ENCODE measurements around the gene DDX23. TPM values are rescaled to one million over a fixed set of nuclear protein-coding genes. Genes with fewer than 3 reads are reported as not detected.

Gene DDX23
- total RNA-seq, 1 donor from 2014 or later = 67.3 TPM

DNA sequence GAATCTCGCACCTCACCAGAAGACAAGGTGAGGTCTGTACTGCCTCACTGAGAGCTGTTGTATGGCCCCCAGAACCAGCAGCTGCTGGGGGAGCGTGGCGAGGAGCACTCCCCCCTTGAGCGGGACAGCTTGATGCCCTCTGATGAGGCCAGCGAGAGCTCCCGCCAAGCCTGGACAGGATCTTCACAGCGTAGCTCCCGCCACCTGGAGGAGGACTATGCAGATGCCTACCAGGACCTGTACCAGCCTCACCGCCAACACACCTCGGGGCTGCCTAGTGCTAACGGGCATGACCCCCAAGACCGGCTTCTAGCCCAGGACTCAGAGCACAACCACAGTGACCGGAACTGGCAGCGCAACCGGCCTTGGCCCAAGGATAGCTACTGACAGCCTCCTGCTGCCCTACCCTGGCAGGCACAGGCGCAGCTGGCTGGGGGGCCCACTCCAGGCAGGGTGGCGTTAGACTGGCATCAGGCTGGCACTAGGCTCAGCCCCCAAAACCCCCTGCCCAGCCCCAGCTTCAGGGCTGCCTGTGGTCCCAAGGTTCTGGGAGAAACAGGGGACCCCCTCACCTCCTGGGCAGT lies 24.4 kb downstream of the DDX23 start:
- Mint-ChIP-seq H3K27me3 (ENCODE audit: unreplicated experiment) (no peaks in the 10 kb centered on the region), H3K36me3 (ENCODE audit: unreplicated experiment) (peaks cover 43% of the 10 kb centered on the region), H3K4me3 (ENCODE audit: unreplicated experiment) (no peak overlapping the region), H3K9me3 (ENCODE audit: unreplicated experiment) (no peaks in the 10 kb centered on the region), H3K27ac (ENCODE audit: unreplicated experiment) (no peak overlapping the region), H3K4me1 (ENCODE audit: unreplicated experiment) (no peaks in the 10 kb centered on the region)
- no peak for DNase-seq (ENCODE audit: extremely low spot score, unreplicated experiment)
- TF ChIP-seq, protein P1, sequence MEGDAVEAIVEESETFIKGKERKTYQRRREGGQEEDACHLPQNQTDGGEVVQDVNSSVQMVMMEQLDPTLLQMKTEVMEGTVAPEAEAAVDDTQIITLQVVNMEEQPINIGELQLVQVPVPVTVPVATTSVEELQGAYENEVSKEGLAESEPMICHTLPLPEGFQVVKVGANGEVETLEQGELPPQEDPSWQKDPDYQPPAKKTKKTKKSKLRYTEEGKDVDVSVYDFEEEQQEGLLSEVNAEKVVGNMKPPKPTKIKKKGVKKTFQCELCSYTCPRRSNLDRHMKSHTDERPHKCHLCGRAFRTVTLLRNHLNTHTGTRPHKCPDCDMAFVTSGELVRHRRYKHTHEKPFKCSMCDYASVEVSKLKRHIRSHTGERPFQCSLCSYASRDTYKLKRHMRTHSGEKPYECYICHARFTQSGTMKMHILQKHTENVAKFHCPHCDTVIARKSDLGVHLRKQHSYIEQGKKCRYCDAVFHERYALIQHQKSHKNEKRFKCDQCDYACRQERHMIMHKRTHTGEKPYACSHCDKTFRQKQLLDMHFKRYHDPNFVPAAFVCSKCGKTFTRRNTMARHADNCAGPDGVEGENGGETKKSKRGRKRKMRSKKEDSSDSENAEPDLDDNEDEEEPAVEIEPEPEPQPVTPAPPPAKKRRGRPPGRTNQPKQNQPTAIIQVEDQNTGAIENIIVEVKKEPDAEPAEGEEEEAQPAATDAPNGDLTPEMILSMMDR (IDR thresholded peaks at IDR 0.05) = no peak

GRCh38 chr12:48827026-48827425 lies 24.9 kb downstream of the DDX23 start:
- Mint-ChIP-seq H3K9me3 (ENCODE audit: unreplicated experiment) (no peaks in the 10 kb centered on the region), H3K27me3 (ENCODE audit: unreplicated experiment) (no peaks in the 10 kb centered on the region), H3K27ac (ENCODE audit: unreplicated experiment) (no peak overlapping the region), H3K4me3 (ENCODE audit: unreplicated experiment) (no peak overlapping the region), H3K36me3 (ENCODE audit: unreplicated experiment) (peaks cover 37% of the 10 kb centered on the region), H3K4me1 (ENCODE audit: unreplicated experiment) (no peaks in the 10 kb centered on the region)
- no peak for DNase-seq (ENCODE audit: extremely low spot score, unreplicated experiment)
- TF ChIP-seq, protein P1 (IDR thresholded peaks at IDR 0.05) = no peak

DNA sequence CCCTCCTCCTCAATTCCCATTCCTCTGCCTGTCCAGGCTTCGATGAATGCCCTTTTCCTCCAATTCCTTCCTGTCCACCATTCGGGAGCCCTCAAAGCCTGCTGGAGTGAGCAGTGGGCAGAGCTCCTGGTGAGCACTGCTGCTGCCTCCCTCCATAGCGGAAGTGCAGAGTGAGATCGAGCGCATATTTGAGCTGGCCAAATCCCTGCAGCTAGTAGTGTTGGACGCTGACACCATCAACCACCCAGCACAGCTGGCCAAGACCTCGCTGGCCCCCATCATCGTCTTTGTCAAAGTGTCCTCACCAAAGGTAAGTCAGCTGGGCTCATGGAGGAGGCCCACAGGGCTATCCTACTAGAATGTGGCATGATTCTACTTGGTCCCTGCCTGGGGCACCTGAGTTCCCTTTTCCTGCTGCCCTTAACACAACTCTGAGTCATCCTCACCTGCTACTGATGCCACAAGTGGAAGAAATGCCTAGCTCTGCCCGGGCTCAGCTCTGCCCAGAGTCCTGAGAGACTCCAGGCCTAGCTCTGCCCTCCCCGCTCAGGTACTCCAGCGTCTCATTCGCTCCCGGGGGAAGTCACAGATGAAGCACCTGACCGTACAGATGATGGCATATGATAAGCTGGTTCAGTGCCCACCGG lies 25.6 kb downstream of the DDX23 start:
- Mint-ChIP-seq H3K4me3 (ENCODE audit: unreplicated experiment) (no peak overlapping the region), H3K9me3 (ENCODE audit: unreplicated experiment) (no peaks in the 10 kb centered on the region), H3K36me3 (ENCODE audit: unreplicated experiment) (peaks cover 36% of the 10 kb centered on the region), H3K4me1 (ENCODE audit: unreplicated experiment) (no peaks in the 10 kb centered on the region), H3K27me3 (ENCODE audit: unreplicated experiment) (no peaks in the 10 kb centered on the region), H3K27ac (ENCODE audit: unreplicated experiment) (peak overlapping the region; percentile 45)
- DNase-seq (ENCODE audit: extremely low spot score, unreplicated experiment) = no peak
- TF ChIP-seq, protein P1 (IDR thresholded peaks at IDR 0.05) = no peak

GRCh38 chr12:48824905-48825304 lies 27.1 kb downstream of the DDX23 start:
- peaks cover 27% of the 10 kb centered on the region for H3K36me3 Mint-ChIP-seq (ENCODE audit: unreplicated experiment)
- no peak for DNase-seq (ENCODE audit: extremely low spot score, unreplicated experiment)
- no peak overlapping the region for H3K4me3 Mint-ChIP-seq (ENCODE audit: unreplicated experiment)
- TF ChIP-seq, protein P1 (IDR thresholded peaks at IDR 0.05) = no peak
- no peaks in the 10 kb centered on the region for H3K9me3 Mint-ChIP-seq (ENCODE audit: unreplicated experiment)
- H3K4me1 Mint-ChIP-seq (ENCODE audit: unreplicated experiment) = peaks cover 6% of the 10 kb centered on the region
- H3K27ac Mint-ChIP-seq (ENCODE audit: unreplicated experiment) = no peak overlapping the region
- no peaks in the 10 kb centered on the region for H3K27me3 Mint-ChIP-seq (ENCODE audit: unreplicated experiment)

GRCh38 chr12:48824112-48824511 lies 27.9 kb downstream of the DDX23 start:
- no peak overlapping the region for H3K27ac Mint-ChIP-seq (ENCODE audit: unreplicated experiment)
- H3K27me3 Mint-ChIP-seq (ENCODE audit: unreplicated experiment) = no peaks in the 10 kb centered on the region
- peaks cover 10% of the 10 kb centered on the region for H3K4me1 Mint-ChIP-seq (ENCODE audit: unreplicated experiment)
- DNase-seq (ENCODE audit: extremely low spot score, unreplicated experiment) = no peak
- no peaks in the 10 kb centered on the region for H3K9me3 Mint-ChIP-seq (ENCODE audit: unreplicated experiment)
- H3K36me3 Mint-ChIP-seq (ENCODE audit: unreplicated experiment) = peaks cover 19% of the 10 kb centered on the region
- TF ChIP-seq, protein P1 (IDR thresholded peaks at IDR 0.05) = no peak
- no peak overlapping the region for H3K4me3 Mint-ChIP-seq (ENCODE audit: unreplicated experiment)
